ENCODE results near the gene OCA2.

GRCh38 chr15:28080386-28080785 lies 18.7 kb downstream of the OCA2 start:
- TF ChIP-seq, protein P1, sequence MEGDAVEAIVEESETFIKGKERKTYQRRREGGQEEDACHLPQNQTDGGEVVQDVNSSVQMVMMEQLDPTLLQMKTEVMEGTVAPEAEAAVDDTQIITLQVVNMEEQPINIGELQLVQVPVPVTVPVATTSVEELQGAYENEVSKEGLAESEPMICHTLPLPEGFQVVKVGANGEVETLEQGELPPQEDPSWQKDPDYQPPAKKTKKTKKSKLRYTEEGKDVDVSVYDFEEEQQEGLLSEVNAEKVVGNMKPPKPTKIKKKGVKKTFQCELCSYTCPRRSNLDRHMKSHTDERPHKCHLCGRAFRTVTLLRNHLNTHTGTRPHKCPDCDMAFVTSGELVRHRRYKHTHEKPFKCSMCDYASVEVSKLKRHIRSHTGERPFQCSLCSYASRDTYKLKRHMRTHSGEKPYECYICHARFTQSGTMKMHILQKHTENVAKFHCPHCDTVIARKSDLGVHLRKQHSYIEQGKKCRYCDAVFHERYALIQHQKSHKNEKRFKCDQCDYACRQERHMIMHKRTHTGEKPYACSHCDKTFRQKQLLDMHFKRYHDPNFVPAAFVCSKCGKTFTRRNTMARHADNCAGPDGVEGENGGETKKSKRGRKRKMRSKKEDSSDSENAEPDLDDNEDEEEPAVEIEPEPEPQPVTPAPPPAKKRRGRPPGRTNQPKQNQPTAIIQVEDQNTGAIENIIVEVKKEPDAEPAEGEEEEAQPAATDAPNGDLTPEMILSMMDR (IDR thresholded peaks at IDR 0.05; ENCODE audit: insufficient read depth, low read length) = no peak
- TF ChIP-seq, protein P2, sequence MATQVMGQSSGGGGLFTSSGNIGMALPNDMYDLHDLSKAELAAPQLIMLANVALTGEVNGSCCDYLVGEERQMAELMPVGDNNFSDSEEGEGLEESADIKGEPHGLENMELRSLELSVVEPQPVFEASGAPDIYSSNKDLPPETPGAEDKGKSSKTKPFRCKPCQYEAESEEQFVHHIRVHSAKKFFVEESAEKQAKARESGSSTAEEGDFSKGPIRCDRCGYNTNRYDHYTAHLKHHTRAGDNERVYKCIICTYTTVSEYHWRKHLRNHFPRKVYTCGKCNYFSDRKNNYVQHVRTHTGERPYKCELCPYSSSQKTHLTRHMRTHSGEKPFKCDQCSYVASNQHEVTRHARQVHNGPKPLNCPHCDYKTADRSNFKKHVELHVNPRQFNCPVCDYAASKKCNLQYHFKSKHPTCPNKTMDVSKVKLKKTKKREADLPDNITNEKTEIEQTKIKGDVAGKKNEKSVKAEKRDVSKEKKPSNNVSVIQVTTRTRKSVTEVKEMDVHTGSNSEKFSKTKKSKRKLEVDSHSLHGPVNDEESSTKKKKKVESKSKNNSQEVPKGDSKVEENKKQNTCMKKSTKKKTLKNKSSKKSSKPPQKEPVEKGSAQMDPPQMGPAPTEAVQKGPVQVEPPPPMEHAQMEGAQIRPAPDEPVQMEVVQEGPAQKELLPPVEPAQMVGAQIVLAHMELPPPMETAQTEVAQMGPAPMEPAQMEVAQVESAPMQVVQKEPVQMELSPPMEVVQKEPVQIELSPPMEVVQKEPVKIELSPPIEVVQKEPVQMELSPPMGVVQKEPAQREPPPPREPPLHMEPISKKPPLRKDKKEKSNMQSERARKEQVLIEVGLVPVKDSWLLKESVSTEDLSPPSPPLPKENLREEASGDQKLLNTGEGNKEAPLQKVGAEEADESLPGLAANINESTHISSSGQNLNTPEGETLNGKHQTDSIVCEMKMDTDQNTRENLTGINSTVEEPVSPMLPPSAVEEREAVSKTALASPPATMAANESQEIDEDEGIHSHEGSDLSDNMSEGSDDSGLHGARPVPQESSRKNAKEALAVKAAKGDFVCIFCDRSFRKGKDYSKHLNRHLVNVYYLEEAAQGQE (IDR thresholded peaks at IDR 0.05; ENCODE audit: insufficient replicate concordance, low read depth) = no peak
- no peak for TF ChIP-seq POLR2AphosphoS5 (IDR thresholded peaks at IDR 0.05; ENCODE audit: low read depth)

Measured in HL-60 (cell line).